Kidney capillary endothelial cell (primary cell): ENCODE results near the gene NEIL3.

Source experiments
- DNase-seq: peaks from one replicate; pipeline ENCODE4 v3.0.0-alpha.2; 2018; ENCODE audit warnings: low spot score

NEIL3 gene

DNA sequence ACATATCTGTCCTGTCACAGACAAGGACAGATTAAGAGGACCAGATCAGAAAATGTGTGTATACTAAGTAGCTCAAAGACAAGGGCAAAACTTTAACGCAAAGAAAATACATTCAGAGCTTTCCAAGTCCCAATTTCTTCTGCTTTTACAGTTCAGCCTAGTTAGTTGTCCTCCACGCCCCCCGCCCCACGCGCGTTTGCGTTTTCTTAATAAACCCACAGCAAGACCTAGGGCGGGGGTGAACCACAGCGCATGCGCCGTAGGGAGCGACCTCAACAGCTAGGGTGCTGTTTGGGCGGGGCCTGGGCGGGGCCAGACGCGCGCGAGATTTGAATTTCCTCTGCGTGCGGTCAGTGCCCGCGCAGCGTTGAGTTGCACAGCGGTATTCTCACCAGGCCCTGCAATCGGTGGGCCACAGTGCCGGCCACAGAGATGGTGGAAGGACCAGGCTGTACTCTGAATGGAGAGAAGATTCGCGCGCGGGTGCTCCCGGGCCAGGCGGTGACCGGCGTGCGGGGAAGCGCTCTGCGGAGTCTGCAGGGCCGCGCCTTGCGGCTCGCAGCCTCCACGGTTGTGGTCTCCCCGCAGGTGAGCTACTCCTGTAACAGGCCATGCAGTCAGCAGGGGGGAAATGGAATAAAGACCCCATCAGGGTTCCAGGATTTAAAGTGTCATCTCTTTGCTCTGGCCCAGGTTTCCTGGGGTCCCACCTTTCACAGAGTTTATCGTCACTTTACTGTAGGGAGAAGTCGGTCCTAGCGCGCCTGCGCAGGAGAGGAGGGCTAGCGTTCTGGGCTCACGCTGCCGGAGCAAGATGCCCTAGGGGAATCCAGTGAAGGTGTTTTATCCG lies at the start of gene NEIL3:
Gene NEIL3 (plus strand): TSS at position 353 of the 850 bp plus-strand sequence. CDS start 80 bp downstream, at position 433.
- peak; percentile 75 for DNase-seq

DNA sequence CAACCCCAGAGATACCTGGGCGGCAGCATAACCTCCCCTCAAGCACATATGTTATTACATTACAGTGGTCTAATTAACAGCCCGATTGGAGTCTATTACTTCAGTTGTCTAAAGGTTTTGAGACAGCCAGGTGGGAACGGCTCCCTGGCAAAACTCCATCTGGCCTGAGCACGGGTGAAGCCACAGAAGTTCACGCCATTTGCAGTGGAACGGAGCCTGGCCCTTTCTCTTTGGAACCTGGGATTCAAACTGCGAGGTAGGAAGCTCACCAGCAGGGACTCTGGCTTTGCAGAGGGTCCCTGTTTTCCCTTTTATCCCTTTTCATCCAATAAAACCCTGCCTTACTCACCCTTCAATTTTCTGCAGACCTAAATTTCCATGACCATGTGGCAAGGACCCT lies 45.9 kb upstream of the NEIL3 start:
- no peak for DNase-seq

- no peak for DNase-seq
Observed at GRCh38 chr4:177264788-177265422, 44.8 kb upstream of the NEIL3 start.

GRCh38 chr4:177265729-177266128 lies 43.9 kb upstream of the NEIL3 start:
- no peak for DNase-seq

DNA sequence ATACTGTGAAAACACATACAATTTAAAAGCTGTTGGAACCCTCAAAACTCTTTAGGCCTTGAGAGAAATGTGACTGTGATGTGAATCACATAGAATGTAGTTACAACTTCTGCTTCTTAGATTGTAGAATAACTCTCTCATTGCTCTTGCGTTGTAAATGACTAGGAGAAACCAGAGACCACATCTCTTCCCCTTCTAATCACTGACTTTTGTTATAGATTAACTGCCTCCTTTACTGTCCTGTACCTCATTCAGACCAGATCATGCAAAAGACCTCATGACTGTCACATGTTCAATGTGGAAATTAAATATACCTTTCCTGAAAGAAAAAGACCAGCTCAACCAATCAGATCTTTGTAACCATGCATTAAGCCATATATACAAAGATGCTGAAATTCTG lies 43.2 kb upstream of the NEIL3 start:
- DNase-seq = no peak

DNA sequence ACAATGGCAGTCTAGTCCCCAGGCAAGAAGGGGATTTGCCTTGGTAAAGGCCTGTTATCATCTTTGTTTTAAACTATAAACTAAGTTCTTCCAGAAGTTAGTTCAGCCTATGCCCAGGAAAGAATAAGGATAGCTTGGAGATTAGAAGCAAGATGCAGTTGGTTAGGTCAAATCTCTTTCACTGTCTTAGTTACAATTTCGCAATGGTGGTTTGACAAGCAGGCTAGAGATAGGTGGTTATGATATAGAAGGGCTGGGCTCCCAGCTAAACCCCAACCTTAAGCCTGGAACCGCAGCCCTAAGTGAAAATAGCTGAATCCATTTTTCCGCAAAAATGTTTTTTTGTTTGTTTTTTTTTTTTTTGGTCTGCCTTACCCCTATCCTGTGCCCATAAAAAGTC lies 41.8 kb upstream of the NEIL3 start:
- no peak for DNase-seq

GRCh38 chr4:177271091-177271490 lies 38.6 kb upstream of the NEIL3 start:
- DNase-seq = no peak

DNA sequence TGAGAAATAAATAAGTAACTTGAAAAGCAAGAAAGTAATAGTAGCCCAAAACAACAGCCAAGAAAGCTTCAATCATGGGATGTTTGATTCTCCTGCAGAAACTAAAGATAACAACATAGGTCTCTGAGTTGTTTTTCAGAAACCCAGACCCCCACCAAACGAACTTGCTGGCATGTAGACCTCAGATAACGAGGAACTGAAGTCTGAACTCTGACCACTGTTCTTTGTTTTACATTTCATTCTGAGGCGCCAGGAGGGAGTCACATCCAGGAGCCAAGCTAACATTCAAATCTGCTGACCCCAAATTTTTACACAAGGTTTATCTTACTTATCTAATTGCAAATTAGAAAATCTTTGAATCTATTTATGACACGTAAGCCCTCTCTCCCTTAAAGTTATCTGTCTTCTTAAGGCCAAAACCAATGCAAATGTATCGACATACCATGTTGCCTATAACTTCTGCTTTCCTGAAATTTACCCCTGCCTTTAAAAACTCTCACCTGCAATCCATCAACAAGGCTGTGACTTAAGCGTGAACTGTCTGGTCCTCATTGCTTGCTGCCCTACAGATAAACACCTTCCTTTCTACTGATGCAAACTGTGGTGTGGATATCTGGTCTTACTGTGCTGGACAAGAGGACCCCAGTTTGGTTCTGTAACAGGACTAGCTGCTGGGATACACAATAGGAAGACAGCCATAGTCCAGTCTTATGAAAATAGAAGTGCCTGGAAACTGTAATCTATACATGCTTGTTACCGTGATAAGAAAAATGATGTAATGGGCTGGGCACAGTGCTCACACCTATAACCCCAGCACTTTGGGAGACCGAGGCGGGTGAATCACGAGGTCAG lies 37.5 kb upstream of the NEIL3 start:
- no peak for DNase-seq

DNA sequence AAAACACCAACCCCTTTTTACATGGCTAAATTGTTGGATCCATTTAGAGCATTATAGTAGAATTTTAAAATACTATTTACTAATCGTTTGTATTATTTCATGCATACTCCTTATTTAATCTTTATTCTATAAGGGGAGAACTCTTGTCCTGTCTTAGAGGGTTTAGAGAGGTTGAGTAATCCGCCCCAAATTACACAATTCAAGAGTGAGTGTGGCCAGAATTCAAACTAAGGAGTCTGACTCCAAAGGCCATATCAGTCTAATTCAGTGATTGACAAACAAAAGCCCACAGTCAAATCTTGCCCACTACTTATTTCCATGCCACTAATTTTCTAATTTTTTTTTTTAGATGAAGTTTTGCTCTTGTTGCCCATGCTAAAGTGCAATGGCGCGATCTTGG lies 33.7 kb upstream of the NEIL3 start:
- no peak for DNase-seq

DNA sequence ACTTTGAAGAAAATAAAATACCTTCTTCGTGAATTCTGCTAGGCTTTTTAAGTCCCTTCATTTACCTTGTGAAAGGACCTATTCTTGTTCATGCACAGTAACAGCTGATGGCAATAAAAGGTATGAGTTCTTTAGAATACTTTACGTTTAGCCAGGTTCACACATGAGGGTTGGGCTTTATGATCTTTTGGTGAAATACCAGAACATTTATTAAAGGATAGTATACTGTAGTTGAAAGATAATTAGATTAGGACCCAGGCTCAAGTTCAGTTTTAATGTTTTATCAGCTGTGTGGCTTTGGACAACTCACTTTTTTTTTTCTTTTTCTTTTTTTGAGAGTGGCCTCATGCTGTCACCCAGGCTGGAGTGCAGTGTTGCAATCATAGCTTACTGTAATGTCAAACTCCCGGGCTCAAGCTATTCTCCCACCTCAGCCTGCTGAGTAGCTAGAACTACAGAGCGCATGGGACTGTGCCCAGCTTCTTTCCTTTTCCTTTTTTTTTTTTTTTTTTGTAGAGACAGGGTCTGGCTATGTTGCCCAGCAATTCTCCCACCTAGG lies 28.2 kb upstream of the NEIL3 start:
- DNase-seq = no peak

GRCh38 chr4:177282284-177282835 lies 27.3 kb upstream of the NEIL3 start:
- no peak for DNase-seq

DNA sequence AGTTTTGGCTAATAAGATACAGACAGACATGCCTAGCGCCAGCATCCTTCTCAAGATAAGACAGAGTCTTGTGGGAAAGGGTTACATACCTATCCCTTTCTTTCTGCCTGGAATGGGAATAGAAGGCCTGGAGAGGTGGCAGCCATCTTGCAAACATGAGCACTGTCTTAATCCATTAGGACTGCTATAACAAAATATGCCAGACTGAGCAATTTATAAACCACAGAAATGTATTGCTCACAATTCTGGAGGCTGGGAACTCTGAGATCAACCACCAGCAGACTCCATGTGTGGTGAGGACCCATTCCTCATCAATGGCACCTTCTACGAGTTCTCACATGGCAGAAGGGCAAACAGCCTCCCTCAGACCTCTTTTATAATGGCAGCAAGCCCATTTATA lies 26.5 kb upstream of the NEIL3 start:
- no peak for DNase-seq

GRCh38 chr4:177285953-177286352 lies 23.7 kb upstream of the NEIL3 start:
- DNase-seq = no peak

- DNase-seq = no peak
Observed at GRCh38 chr4:177287255-177287654, 22.4 kb upstream of the NEIL3 start.

DNA sequence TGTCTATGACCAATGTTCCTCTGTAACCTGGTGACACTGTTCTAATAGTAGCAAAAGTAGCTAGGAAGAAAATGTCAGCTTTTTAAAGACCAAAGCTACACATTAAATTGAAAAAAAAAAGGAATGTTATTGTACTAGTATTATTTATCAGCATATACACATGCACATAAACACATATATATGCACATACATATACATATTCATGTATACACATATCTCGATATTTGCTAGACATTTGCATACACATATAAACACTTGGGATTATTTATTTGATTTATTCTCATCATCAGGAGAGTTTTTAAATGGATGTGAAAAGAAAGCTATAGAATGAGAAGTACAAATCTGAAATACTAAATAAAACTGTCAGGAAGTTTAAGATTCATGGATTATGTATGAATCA lies 21.3 kb upstream of the NEIL3 start:
- DNase-seq = no peak

- no peak for DNase-seq
Observed at GRCh38 chr4:177290780-177291179, 18.9 kb upstream of the NEIL3 start.

DNA sequence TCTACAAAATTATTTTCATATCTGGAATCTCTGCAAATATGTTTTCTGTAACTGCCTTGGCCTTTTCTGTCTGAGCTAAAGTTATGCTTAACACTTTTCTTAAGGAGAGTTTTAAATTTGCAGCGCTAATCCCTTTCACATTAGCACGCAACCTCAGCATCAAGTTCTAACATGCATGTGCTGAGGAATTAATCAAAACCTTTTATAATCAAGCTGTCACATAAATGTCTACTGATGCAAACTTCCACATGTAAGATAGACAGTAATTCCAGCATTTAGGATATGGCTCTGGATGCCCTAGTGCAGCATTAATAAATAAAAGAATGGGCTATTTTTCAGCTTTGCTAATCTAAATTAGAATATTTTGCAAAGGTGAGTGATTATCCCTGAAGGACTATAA lies 17.5 kb upstream of the NEIL3 start:
- DNase-seq = no peak

DNA sequence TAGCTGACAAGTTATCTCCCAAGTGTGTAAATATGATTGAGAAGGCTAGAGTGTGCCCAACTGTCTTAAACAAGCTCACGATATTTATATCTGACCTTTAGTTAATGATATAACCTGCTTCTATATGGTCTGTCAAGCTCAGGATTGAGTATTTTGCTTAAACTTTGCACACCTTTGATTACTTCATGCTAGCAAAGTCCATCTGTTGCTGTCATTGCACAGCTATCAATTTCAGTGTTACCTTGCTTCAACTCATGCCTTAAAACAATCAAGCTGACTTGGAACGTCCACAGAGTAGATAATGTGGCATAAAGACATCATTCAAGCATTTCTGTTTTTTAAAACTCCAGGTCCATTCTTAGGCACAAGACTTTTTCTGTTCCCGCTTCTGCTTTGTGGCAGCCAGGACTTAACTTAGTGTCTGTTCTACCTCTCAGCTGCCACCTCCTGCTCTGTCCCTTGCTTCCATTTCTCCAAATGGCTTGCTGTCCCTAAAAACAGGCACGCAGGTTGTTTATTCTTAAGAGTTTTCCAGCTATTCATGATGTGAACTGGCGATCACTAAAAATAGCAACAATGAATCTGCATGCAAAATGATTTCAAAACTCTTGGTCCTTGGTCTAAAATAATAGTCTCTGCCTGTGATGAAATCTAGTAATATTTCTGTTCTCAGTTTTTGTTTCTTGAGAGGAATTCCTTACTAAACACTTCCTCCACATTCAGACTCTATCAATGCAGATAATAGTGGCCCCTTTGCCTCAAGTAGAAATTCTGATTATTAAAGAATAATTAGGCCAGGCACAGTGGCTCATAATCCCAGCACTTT lies 16.3 kb upstream of the NEIL3 start:
- DNase-seq = no peak

GRCh38 chr4:177297785-177298391 lies 11.8 kb upstream of the NEIL3 start:
- no peak for DNase-seq

DNA sequence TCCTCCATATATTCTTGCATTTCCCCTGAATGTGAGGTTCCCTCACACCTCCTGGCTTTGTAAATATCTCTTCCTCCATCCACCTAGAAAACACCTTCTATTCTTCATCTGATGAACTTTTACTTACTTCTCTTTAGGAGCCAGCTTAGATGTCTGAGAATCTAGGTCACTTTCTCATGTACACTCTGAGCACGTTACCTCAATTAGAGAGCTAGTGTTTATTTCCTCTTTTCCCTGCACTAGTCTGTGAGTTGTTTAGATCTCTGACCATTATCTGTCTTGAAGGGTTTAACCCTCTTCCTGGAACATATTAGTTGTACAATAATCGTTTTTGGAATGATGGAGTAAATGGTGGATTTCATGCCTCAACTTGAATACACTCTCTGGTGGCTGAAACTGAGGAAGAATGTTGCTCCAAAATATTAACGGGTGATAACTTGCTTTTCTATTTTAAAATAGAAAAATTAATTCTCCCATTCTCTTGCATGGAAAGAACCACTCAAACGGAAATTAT lies 8.5 kb upstream of the NEIL3 start:
- DNase-seq = no peak
